GM11168 (cell line): Measurements from ENCODE around the gene ELOF1.
"Not testable (repeated sequence)": the region's sequence is repeated elsewhere in the genome, so short reads cannot be mapped to it uniquely, and the experiment has no call there.

Experiments
- in situ Hi-C: fragments of 300-500 bp; cut with MboI; formaldehyde crosslinking; loops from one replicate; pipeline ENCODE4 v1.12.0; 2022; ENCODE audit warnings: low sequenced_read_pairs; ENCODE audit not compliant: unreplicated experiment

Gene ELOF1

GRCh38 chr19:11573354-11573753, 14.3 kb upstream of the ELOF1 start:
- in situ Hi-C loops = not testable (repeated sequence)

- in situ Hi-C loops = no loop called here
Measured at GRCh38 chr19:11570039-11570462, 11.0 kb upstream of the ELOF1 start.

GRCh38 chr19:11566164-11566563, 7.1 kb upstream of the ELOF1 start:
- in situ Hi-C loops = no loop called here

GRCh38 chr19:11565649-11565980, 6.6 kb upstream of the ELOF1 start:
- in situ Hi-C loops = not testable (repeated sequence)

GRCh38 chr19:11564082-11564807, 5.2 kb upstream of the ELOF1 start:
- in situ Hi-C loops = not testable (repeated sequence)

- in situ Hi-C loops = no loop called here
Measured at GRCh38 chr19:11563532-11563931, 4.5 kb upstream of the ELOF1 start.

GRCh38 chr19:11560404-11561051, 1.5 kb upstream of the ELOF1 start:
- in situ Hi-C loops = no loop called here

GRCh38 chr19:11556634-11557420, 2.2 kb downstream of the ELOF1 start:
- in situ Hi-C loops = no loop called here

- in situ Hi-C loops = no loop called here
Measured at GRCh38 chr19:11555246-11555645, 3.8 kb downstream of the ELOF1 start.

- in situ Hi-C loops = no loop called here
Measured at GRCh38 chr19:11554160-11554559, 4.9 kb downstream of the ELOF1 start.

- in situ Hi-C loops = no loop called here
Measured at GRCh38 chr19:11552666-11553372, 6.2 kb downstream of the ELOF1 start.

- in situ Hi-C loops = no loop called here
Measured at GRCh38 chr19:11551603-11552235, 7.3 kb downstream of the ELOF1 start.

- in situ Hi-C loops = no loop called here
Measured at GRCh38 chr19:11550265-11550664, 8.8 kb downstream of the ELOF1 start.

- in situ Hi-C loops = no loop called here
Measured at GRCh38 chr19:11549386-11549953, 9.6 kb downstream of the ELOF1 start.

GRCh38 chr19:11547929-11548700, 10.9 kb downstream of the ELOF1 start:
- in situ Hi-C loops = no loop called here

- in situ Hi-C loops = no loop called here
Measured at GRCh38 chr19:11541238-11541637, 17.8 kb downstream of the ELOF1 start.

- in situ Hi-C loops = no loop called here
Measured at GRCh38 chr19:11540645-11541044, 18.4 kb downstream of the ELOF1 start.

GRCh38 chr19:11539495-11540365, 19.3 kb downstream of the ELOF1 start:
- in situ Hi-C loops = no loop called here
